Activated CD8-positive, alpha-beta T cell treated with anti-CD3 and anti-CD28 coated beads for 36 hours (primary cell): ENCODE measurements around the gene IFI27L1. TPM values are rescaled to one million over a fixed set of nuclear protein-coding genes. Genes with fewer than 3 reads are reported as not detected.

Experiments used
- ATAC-seq: fragments of 200-7000 bp; cut with Tn5 transposase; one replicate; pipeline ENCODE4 v1.10.0; 2021; ENCODE audit warnings: mild to moderate bottlenecking, moderate library complexity
- CTCF ChIA-PET: fragments of 350-600 bp; sonication (Branson Sonifier 250); formaldehyde crosslinking; loops from one replicate; lab custom pipeline; 2021; ENCODE audit warnings: antibody characterized with exemption; lab: Charles Lee
- POLR2A ChIA-PET: fragments of 350-600 bp; sonication (Branson Sonifier 250); formaldehyde crosslinking; loops from one replicate; lab custom pipeline; 2021; ENCODE audit warnings: antibody characterized with exemption; lab: Charles Lee
- DNase-seq: peaks from one replicate; pipeline ENCODE4 v3.0.0-alpha.2; 2020
- H3K27ac Mint-ChIP-seq: one replicate; pipeline ENCODE4 v1.8.0; 2021; ENCODE audit warnings: mild to moderate bottlenecking, mixed read lengths
- H3K27me3 Mint-ChIP-seq: one replicate; pipeline ENCODE4 v1.8.0; 2021; ENCODE audit warnings: mixed read lengths
- H3K36me3 Mint-ChIP-seq: one replicate; pipeline ENCODE4 v1.8.0; 2021; ENCODE audit warnings: low read depth, mixed read lengths
- H3K4me1 Mint-ChIP-seq: one replicate; pipeline ENCODE4 v1.8.0; 2021; ENCODE audit warnings: low read depth, mixed read lengths
- H3K4me3 Mint-ChIP-seq: one replicate; pipeline ENCODE4 v1.8.0; 2021; ENCODE audit warnings: mild to moderate bottlenecking, moderate library complexity, mixed read lengths
- H3K9me3 Mint-ChIP-seq: one replicate; pipeline ENCODE4 v1.8.0; 2021; ENCODE audit warnings: mixed read lengths
- intact Hi-C: fragments of 100-400 bp; cut with micrococcal nuclease; formaldehyde crosslinking; loops from one replicate; pipeline ENCODE4 v1.10.0; 2022
- total RNA-seq, 2 experiments: library from RNA; stranded (reverse); gene quantifications; one replicate each; pipeline ENCODE4 v1.2.3, GENCODE V29; 2021
- TF ChIP-seq, protein P1 (sequence below): fragments of 200-600 bp; IDR thresholded peaks from one replicate; pipeline ENCODE4 v1.8.0; 2022; ENCODE audit warnings: antibody characterized with exemption, mild to moderate bottlenecking

The IFI27L1 gene
- total RNA-seq, 2 experiments from 2014 or later = 21.9 to 23.3 TPM

DNA sequence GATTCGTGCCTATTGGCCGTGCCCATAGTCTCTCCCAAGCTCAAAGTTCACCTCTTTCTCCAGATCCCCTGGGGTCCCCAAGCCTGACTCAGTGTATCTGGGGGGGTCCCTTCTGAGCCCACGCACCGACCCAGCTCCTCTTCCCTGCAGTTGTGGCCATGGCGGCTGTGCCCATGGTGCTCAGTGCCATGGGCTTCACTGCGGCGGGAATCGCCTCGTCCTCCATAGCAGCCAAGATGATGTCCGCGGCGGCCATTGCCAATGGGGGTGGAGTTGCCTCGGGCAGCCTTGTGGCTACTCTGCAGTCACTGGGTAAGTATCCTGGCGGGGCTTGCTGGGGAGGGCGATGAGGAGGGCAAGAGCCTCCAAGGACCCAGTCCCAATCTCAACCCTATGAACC is 34.5 kb downstream of the IFI27L1 start:
- Mint-ChIP-seq H3K27me3 (no peaks in the 10 kb centered on the region), H3K27ac (no peak overlapping the region), H3K36me3 (no peaks in the 10 kb centered on the region), H3K4me1 (no peaks in the 10 kb centered on the region), H3K9me3 (peaks cover 11% of the 10 kb centered on the region), H3K4me3 (no peak overlapping the region)
- CTCF ChIA-PET = interaction anchor here (0.9 to 3.1 kb wide), 2 partner anchors 16 to 28 kb away, joined by 4 to 9 read pairs; no protein-coding TSS in a partner anchor
- intact Hi-C loops = no loop called here
- DNase-seq = no peak
- TF ChIP-seq, protein P1, sequence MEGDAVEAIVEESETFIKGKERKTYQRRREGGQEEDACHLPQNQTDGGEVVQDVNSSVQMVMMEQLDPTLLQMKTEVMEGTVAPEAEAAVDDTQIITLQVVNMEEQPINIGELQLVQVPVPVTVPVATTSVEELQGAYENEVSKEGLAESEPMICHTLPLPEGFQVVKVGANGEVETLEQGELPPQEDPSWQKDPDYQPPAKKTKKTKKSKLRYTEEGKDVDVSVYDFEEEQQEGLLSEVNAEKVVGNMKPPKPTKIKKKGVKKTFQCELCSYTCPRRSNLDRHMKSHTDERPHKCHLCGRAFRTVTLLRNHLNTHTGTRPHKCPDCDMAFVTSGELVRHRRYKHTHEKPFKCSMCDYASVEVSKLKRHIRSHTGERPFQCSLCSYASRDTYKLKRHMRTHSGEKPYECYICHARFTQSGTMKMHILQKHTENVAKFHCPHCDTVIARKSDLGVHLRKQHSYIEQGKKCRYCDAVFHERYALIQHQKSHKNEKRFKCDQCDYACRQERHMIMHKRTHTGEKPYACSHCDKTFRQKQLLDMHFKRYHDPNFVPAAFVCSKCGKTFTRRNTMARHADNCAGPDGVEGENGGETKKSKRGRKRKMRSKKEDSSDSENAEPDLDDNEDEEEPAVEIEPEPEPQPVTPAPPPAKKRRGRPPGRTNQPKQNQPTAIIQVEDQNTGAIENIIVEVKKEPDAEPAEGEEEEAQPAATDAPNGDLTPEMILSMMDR = no peak
- ATAC-seq = no peak
- POLR2A ChIA-PET = interaction anchor here (0.8 kb wide), 1 partner anchor 94 kb away, joined by 3 read pairs; no protein-coding TSS in a partner anchor

DNA sequence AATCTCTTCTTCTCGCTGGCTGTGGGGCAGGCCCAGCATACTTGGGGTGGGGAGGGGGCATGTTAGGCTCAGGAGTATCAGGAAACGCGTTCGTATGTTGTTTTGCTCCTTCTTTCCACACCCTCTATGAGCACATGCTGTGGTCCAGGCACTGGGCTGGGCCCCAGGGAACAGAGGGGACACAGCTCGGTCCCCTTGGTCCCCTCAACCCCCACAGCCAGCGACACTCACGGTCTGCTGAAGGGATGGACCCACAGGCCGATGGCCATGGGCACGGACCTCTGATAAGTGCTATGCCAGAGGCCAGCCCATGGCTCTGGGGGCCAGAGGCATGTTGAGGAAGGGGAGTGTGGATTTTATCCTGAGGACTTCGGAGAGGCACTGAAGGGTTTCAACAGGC is 35.6 kb downstream of the IFI27L1 start:
- H3K27me3 Mint-ChIP-seq = no peaks in the 10 kb centered on the region
- no peak for DNase-seq
- H3K9me3 Mint-ChIP-seq = peaks cover 16% of the 10 kb centered on the region
- H3K4me1 Mint-ChIP-seq = no peaks in the 10 kb centered on the region
- intact Hi-C loops = no loop called here
- no peak for ATAC-seq
- ChIA-PET CTCF (no interaction called here), POLR2A (no interaction called here)
- H3K27ac Mint-ChIP-seq = no peak overlapping the region
- no peak overlapping the region for H3K4me3 Mint-ChIP-seq
- TF ChIP-seq, protein P1 = no peak
- no peaks in the 10 kb centered on the region for H3K36me3 Mint-ChIP-seq

DNA sequence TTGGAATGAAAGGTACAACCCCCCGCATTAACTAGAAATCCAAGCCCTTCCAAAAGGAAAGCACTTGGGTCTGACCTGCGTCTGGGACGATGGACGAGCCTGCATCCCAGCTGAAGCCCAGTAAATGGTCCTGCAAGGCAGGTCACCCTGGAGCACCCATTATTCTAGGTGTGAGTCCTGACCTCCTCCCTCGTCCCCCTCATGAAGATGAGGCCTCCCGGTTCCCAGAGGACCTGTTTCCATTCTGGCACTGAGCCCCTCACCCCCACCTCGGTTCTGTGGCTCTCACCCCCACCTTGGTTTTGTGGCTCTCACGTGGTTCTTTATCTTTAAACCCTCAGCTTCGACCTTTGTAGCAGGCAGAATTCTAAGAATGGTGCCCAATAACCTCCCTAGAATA is 36.7 kb downstream of the IFI27L1 start:
- CTCF ChIA-PET = interaction anchor here (2.2 kb wide), 1 partner anchor 19 kb away, joined by 11 read pairs; no protein-coding TSS in a partner anchor
- TF ChIP-seq, protein P1 = no peak

DNA sequence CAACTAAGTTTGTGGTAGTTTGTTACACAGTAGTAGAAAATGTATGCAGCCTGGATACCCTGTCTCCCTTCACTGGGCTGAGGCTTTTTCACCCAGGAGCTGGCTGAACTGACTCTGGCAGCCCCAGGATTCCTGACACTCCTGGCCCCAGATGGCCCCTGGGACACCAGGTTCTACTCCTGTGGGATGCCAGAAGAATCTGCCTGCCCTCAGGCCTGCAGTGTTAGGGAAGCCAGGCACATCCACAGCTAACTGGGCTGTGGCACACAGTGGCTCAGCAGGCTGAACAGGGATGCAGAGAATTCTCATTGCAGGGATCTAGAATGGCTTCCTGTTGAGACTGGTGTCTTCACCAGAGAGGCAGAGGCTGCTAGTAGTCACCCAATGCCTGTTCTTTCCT is 38.0 kb downstream of the IFI27L1 start:
- ATAC-seq (no peak), DNase-seq (no peak)
- Mint-ChIP-seq H3K27ac (no peak overlapping the region), H3K4me1 (no peaks in the 10 kb centered on the region), H3K4me3 (no peak overlapping the region), H3K27me3 (no peaks in the 10 kb centered on the region), H3K36me3 (no peaks in the 10 kb centered on the region), H3K9me3 (peaks cover 16% of the 10 kb centered on the region)
- TF ChIP-seq, protein P1 = no peak
- ChIA-PET POLR2A (no interaction called here), CTCF (interaction anchor here (1.3 to 2.2 kb wide), 2 partner anchors 13 to 18 kb away, joined by 5 to 11 read pairs; no protein-coding TSS in a partner anchor)
- intact Hi-C loops = no loop called here

More for the DNA sequence above, 36.7 kb downstream of the IFI27L1 start:
- H3K27ac Mint-ChIP-seq = no peak overlapping the region
- DNase-seq = no peak
- H3K36me3 Mint-ChIP-seq = no peaks in the 10 kb centered on the region
- POLR2A ChIA-PET = no interaction called here
- peaks cover 16% of the 10 kb centered on the region for H3K9me3 Mint-ChIP-seq
- intact Hi-C loops = no loop called here
- no peaks in the 10 kb centered on the region for H3K27me3 Mint-ChIP-seq
- no peak for ATAC-seq
- H3K4me3 Mint-ChIP-seq = no peak overlapping the region
- H3K4me1 Mint-ChIP-seq = no peaks in the 10 kb centered on the region

DNA sequence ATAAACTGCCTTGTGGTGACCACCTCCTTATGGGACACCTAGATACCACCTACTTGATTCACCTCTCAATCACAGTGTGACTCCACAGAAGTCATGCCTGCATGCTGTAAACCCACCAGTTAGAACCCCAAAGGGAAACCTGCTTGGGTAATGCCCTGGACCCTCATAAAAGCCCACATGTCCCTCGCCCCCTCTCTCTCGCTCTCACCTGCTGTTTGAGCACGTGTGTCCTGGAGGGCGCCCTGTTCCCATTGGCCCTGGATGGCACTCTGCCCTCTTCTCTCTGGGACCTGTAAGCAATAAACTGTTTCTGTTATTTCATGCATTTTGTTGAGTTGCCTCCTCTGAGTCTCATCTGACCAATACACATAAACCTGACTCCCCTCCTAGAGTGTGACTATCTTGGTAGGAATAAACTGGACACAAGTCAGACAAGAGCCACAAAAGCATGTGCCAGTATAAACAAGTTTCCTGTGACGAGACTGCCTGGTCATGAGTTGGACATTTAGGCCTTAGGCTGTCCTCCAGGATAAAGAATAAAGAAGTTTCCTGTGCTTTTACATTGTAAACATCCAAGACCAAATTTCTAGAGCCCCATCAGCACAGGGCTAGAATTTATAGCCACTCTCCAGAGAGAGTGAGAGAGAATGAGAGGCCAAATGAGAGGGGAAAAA is 39.7 kb downstream of the IFI27L1 start:
- Mint-ChIP-seq H3K27ac (no peak overlapping the region), H3K27me3 (no peaks in the 10 kb centered on the region), H3K4me1 (no peaks in the 10 kb centered on the region), H3K36me3 (no peaks in the 10 kb centered on the region), H3K9me3 (peaks cover 16% of the 10 kb centered on the region), H3K4me3 (no peak overlapping the region)
- intact Hi-C loops = no loop called here
- CTCF ChIA-PET = interaction anchor here (1.0 kb wide), 1 partner anchor 16 kb away, joined by 3 read pairs; no protein-coding TSS in a partner anchor
- no peak for ATAC-seq
- no peak for DNase-seq
- TF ChIP-seq, protein P1 = no peak
- POLR2A ChIA-PET = no interaction called here
